Measurements from ENCODE around the gene EXOSC1.

- TF ChIP-seq, protein P1, sequence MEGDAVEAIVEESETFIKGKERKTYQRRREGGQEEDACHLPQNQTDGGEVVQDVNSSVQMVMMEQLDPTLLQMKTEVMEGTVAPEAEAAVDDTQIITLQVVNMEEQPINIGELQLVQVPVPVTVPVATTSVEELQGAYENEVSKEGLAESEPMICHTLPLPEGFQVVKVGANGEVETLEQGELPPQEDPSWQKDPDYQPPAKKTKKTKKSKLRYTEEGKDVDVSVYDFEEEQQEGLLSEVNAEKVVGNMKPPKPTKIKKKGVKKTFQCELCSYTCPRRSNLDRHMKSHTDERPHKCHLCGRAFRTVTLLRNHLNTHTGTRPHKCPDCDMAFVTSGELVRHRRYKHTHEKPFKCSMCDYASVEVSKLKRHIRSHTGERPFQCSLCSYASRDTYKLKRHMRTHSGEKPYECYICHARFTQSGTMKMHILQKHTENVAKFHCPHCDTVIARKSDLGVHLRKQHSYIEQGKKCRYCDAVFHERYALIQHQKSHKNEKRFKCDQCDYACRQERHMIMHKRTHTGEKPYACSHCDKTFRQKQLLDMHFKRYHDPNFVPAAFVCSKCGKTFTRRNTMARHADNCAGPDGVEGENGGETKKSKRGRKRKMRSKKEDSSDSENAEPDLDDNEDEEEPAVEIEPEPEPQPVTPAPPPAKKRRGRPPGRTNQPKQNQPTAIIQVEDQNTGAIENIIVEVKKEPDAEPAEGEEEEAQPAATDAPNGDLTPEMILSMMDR (IDR thresholded peaks at IDR 0.05; ENCODE audit: poor library complexity), result no peak
- TF ChIP-seq EZH2phosphoT487 (IDR thresholded peaks at IDR 0.05; ENCODE audit: low read depth, severe bottlenecking, unreplicated experiment) (no peak), EZH2 (IDR thresholded peaks at IDR 0.05; ENCODE audit: borderline replicate concordance) (no peak)
Observed at GRCh38 chr10:97475936-97476594, 30.3 kb upstream of the EXOSC1 start.
